Measurements from ENCODE around the gene GORASP2.

The GORASP2 gene

DNA sequence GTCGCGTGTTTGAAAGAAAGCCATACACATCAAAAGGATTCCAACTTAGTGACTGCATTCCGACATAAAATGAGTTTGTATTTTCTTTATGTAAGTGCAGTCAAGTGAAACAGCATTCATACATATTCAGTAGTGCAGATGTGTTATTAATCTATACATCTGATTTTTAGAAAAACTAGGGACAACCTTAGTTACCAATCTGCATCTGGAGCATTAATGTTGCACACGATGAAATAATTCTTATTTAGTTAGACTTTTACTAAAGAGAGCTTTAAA is 1.9 kb downstream of the GORASP2 start:
- Histone ChIP-seq H3K36me3 (replicated peaks) (no peaks in the 10 kb centered on the region), H3K27ac (no peak overlapping the region), H3K4me3 (ENCODE audit: low read depth, low read length) (peak overlapping the region; percentile 93), H3K27me3 (replicated peaks) (no peaks in the 10 kb centered on the region)
- TF ChIP-seq, protein P1, sequence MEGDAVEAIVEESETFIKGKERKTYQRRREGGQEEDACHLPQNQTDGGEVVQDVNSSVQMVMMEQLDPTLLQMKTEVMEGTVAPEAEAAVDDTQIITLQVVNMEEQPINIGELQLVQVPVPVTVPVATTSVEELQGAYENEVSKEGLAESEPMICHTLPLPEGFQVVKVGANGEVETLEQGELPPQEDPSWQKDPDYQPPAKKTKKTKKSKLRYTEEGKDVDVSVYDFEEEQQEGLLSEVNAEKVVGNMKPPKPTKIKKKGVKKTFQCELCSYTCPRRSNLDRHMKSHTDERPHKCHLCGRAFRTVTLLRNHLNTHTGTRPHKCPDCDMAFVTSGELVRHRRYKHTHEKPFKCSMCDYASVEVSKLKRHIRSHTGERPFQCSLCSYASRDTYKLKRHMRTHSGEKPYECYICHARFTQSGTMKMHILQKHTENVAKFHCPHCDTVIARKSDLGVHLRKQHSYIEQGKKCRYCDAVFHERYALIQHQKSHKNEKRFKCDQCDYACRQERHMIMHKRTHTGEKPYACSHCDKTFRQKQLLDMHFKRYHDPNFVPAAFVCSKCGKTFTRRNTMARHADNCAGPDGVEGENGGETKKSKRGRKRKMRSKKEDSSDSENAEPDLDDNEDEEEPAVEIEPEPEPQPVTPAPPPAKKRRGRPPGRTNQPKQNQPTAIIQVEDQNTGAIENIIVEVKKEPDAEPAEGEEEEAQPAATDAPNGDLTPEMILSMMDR (IDR thresholded peaks at IDR 0.05; ENCODE audit: low read depth, low read length, missing control alignments) = no peak
- DNase-seq = no peak
- in situ Hi-C loops (cut with HindIII; ENCODE audit: low pct_ligation_motif_present, low sequenced_read_pairs) = no loop called here

DNA sequence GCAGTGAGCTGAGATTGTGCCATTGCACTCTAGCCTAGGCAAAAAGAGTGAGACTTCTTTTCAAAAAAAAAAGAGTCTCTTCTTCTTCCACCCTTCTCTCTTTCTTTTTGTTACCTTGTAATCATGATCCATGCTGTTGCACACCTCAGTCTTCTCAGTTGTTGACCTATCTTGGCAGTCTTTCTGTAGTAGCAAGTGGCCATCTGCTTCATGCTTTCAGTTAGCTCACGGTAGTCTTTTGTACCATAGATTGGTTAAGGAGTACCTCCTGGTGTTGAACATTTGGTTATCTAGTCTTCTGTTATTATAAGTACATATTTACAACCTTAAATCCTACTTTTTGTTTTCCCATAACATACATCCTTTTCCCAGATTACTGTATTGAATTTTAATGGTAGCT is 3.1 kb downstream of the GORASP2 start:
- no peak overlapping the region for H3K4me3 ChIP-seq (ENCODE audit: low read depth, low read length)
- no peak for DNase-seq
- in situ Hi-C loops (cut with HindIII; ENCODE audit: low pct_ligation_motif_present, low sequenced_read_pairs) = no loop called here
- no peaks in the 10 kb centered on the region for H3K27me3 ChIP-seq (replicated peaks)
- TF ChIP-seq, protein P1 (IDR thresholded peaks at IDR 0.05; ENCODE audit: low read depth, low read length, missing control alignments) = no peak
- H3K36me3 ChIP-seq (replicated peaks) = peaks cover 9% of the 10 kb centered on the region
- no peak overlapping the region for H3K27ac ChIP-seq

DNA sequence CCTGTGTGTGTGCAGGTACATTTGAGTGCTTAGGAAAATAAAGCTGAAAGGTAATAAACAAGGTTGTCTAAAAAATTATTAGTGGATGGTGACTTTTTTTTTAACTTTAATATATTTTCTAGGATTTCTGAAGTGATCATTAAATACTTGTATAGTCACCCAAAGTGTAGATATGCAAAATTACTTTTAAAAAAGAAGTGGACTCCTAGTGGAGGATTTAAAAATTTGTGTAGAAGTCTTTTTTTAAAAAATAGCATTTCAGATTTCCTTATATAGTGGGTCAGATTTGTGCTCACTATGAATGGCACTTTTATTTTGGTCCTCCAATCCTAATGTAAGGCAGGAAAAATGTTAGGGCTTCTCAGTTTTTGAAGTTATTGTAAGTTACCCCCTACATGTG is 3.9 kb downstream of the GORASP2 start:
- in situ Hi-C loops (cut with HindIII; ENCODE audit: low pct_ligation_motif_present, low sequenced_read_pairs) = no loop called here
- Histone ChIP-seq H3K27me3 (replicated peaks) (no peaks in the 10 kb centered on the region), H3K36me3 (replicated peaks) (peaks cover 15% of the 10 kb centered on the region), H3K4me3 (ENCODE audit: low read depth, low read length) (no peak overlapping the region), H3K27ac (no peak overlapping the region)
- TF ChIP-seq, protein P1 (IDR thresholded peaks at IDR 0.05; ENCODE audit: low read depth, low read length, missing control alignments) = no peak
- DNase-seq = no peak

DNA sequence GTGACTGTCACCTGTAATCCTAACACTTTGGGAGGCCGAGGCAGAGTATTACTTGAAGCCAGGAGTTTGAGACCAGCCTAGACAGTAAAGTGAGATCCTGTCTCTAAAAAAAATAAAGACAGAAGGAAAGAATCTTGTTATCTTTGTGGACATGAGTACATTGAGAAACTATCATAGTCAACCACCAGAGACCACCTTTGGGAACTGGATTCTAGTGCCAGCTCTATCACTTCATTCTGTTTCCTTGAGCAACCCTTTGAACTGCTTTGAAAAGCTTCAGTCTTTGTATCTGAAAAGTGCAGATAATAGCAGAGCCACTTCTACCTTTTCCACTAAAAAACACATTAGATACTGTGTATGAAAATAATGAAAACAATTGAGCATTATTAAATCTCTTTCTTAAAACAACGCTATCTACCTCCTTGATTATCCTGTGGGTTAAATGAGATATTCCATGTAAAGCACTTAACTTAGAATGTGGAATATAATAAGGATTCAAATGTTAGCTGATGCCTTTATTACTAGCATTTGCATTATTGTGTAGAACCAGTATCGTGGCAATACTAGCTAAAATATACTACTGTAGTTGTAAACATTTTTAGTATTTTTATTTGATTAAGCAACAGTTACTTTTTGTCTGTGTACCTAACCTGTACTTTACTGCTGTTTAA is 8.8 kb downstream of the GORASP2 start:
- Histone ChIP-seq H3K4me3 (ENCODE audit: low read depth, low read length) (no peak overlapping the region), H3K27me3 (replicated peaks) (no peaks in the 10 kb centered on the region), H3K36me3 (replicated peaks) (peaks cover 18% of the 10 kb centered on the region), H3K27ac (no peak overlapping the region)
- in situ Hi-C loops (cut with HindIII; ENCODE audit: low pct_ligation_motif_present, low sequenced_read_pairs) = no loop called here
- TF ChIP-seq, protein P1 (IDR thresholded peaks at IDR 0.05; ENCODE audit: low read depth, low read length, missing control alignments) = no peak
- DNase-seq = no peak

DNA sequence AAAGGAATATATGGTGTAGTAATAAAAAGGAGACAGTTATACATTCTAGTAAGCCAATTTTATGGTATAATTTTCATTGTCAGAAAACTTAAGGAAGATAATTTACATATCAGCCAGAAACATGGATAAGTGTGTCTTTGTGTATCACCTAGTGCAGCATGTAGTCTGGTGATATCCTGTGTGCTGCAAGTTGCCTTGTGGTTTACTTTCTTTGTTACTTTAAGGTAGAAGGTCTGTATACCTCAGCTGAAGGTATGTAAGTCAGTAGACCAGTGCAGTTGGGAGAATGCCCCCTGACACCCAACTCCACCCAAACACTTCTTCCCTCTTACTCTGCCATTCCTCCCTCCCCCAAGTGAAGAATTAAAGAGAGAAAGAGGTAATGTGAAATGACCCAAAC is 11.0 kb downstream of the GORASP2 start:
- no peak overlapping the region for H3K27ac ChIP-seq
- TF ChIP-seq, protein P1 (IDR thresholded peaks at IDR 0.05; ENCODE audit: low read depth, low read length, missing control alignments) = no peak
- H3K27me3 ChIP-seq (replicated peaks) = no peaks in the 10 kb centered on the region
- in situ Hi-C loops (cut with HindIII; ENCODE audit: low pct_ligation_motif_present, low sequenced_read_pairs) = no loop called here
- H3K36me3 ChIP-seq (replicated peaks) = peaks cover 18% of the 10 kb centered on the region
- H3K4me3 ChIP-seq (ENCODE audit: low read depth, low read length) = no peak overlapping the region
- no peak for DNase-seq

DNA sequence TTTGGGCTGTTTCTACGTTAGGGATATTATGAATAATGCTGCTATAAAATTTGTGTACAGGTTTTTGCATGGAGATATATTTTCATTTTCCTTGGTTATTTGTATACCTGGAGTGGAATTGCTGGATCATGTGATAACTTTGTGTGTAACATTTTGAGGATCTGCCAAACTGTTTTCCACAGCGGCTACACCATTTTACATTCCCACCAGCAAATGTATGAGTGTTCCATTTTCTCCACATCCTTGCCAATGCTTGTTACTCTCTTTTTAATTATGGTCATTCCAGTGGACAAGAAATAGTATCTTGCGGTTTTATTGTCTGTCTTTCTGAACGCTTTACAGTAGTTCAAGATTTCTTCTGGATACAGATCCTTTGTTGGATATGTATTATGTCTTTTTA is 13.6 kb downstream of the GORASP2 start:
- Histone ChIP-seq H3K4me3 (ENCODE audit: low read depth, low read length) (no peak overlapping the region), H3K27ac (no peak overlapping the region), H3K36me3 (replicated peaks) (peaks cover 5% of the 10 kb centered on the region), H3K27me3 (replicated peaks) (no peaks in the 10 kb centered on the region)
- TF ChIP-seq, protein P1 (IDR thresholded peaks at IDR 0.05; ENCODE audit: low read depth, low read length, missing control alignments) = no peak
- in situ Hi-C loops (cut with HindIII; ENCODE audit: low pct_ligation_motif_present, low sequenced_read_pairs) = no loop called here
- DNase-seq = no peak
